HL-60 (cell line): ENCODE results near the gene AP1B1.

Experiments
- DNase-seq, 2 experiments: peaks; one replicate each; pipeline ENCODE4 v3.0.0-alpha.2; 2010 to 2020; ENCODE audit warnings: low read depth in 1 of 2, low spot score in 1 of 2
- H3K27ac ChIP-seq: fragments of 250-450 bp; sonication (Bioruptor Pico); replicated peaks from 2 replicates; pipeline ENCODE4 v1.5.1; 2020; ENCODE audit warnings: mild to moderate bottlenecking, moderate library complexity
- H3K27me3 ChIP-seq: fragments of 250-450 bp; sonication (Bioruptor Pico); 2 replicates; pipeline ENCODE4 v1.5.1; 2021; ENCODE audit warnings: mild to moderate bottlenecking, moderate library complexity; ENCODE audit not compliant: insufficient read depth, poor library complexity, severe bottlenecking
- H3K4me3 ChIP-seq: replicated peaks from 2 replicates; pipeline ENCODE4 v1.5.1; 2011; ENCODE audit warnings: mild to moderate bottlenecking, control low read depth, low read length; ENCODE audit not compliant: insufficient read depth
- GABPA ChIP-seq: IDR thresholded peaks from 2 replicates; pipeline ENCODE4 v1.6.1; 2012; ENCODE audit warnings: low read depth
- POLR2AphosphoS5 ChIP-seq: IDR thresholded peaks from 2 replicates; pipeline ENCODE4 v1.6.1; 2012; ENCODE audit warnings: low read depth
- SPI1 ChIP-seq: IDR thresholded peaks from 2 replicates; pipeline ENCODE4 v1.6.1; 2012; ENCODE audit warnings: low read depth, mild to moderate bottlenecking, borderline replicate concordance
- TF ChIP-seq, protein P1 (sequence below): IDR thresholded peaks from one replicate; pipeline ENCODE4 v1.5.1; 2011; ENCODE audit warnings: low read length, control low read depth, inconsistent platforms; ENCODE audit not compliant: insufficient read depth
- TF ChIP-seq, protein P2 (sequence below): IDR thresholded peaks from 2 replicates; pipeline ENCODE4 v1.6.1; 2012; ENCODE audit warnings: low read depth; ENCODE audit not compliant: insufficient replicate concordance

Gene AP1B1

DNA sequence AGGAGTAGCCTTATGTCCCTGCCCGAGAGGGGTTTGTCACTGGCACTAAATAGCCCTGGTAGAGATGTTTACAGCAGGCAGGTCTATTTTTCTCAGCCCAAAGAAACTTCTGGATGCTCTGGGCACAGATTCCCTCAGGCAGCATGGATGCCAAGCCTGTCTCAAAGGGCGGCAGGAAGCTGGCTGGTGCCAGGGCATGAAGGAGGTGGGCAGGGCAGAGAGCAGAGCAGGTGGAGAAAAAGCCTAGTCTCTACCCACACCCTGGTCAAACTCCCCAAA, 86.0 kb downstream of the AP1B1 start:
- no peak for DNase-seq
- no peak overlapping the region for H3K27ac ChIP-seq
- H3K4me3 ChIP-seq = no peak overlapping the region
- H3K27me3 ChIP-seq = peaks cover 8% of the 10 kb centered on the region
- TF ChIP-seq, protein P1, sequence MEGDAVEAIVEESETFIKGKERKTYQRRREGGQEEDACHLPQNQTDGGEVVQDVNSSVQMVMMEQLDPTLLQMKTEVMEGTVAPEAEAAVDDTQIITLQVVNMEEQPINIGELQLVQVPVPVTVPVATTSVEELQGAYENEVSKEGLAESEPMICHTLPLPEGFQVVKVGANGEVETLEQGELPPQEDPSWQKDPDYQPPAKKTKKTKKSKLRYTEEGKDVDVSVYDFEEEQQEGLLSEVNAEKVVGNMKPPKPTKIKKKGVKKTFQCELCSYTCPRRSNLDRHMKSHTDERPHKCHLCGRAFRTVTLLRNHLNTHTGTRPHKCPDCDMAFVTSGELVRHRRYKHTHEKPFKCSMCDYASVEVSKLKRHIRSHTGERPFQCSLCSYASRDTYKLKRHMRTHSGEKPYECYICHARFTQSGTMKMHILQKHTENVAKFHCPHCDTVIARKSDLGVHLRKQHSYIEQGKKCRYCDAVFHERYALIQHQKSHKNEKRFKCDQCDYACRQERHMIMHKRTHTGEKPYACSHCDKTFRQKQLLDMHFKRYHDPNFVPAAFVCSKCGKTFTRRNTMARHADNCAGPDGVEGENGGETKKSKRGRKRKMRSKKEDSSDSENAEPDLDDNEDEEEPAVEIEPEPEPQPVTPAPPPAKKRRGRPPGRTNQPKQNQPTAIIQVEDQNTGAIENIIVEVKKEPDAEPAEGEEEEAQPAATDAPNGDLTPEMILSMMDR = no peak
- TF ChIP-seq GABPA (no peak), POLR2AphosphoS5 (no peak), SPI1 (no peak)
- TF ChIP-seq, protein P2, sequence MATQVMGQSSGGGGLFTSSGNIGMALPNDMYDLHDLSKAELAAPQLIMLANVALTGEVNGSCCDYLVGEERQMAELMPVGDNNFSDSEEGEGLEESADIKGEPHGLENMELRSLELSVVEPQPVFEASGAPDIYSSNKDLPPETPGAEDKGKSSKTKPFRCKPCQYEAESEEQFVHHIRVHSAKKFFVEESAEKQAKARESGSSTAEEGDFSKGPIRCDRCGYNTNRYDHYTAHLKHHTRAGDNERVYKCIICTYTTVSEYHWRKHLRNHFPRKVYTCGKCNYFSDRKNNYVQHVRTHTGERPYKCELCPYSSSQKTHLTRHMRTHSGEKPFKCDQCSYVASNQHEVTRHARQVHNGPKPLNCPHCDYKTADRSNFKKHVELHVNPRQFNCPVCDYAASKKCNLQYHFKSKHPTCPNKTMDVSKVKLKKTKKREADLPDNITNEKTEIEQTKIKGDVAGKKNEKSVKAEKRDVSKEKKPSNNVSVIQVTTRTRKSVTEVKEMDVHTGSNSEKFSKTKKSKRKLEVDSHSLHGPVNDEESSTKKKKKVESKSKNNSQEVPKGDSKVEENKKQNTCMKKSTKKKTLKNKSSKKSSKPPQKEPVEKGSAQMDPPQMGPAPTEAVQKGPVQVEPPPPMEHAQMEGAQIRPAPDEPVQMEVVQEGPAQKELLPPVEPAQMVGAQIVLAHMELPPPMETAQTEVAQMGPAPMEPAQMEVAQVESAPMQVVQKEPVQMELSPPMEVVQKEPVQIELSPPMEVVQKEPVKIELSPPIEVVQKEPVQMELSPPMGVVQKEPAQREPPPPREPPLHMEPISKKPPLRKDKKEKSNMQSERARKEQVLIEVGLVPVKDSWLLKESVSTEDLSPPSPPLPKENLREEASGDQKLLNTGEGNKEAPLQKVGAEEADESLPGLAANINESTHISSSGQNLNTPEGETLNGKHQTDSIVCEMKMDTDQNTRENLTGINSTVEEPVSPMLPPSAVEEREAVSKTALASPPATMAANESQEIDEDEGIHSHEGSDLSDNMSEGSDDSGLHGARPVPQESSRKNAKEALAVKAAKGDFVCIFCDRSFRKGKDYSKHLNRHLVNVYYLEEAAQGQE = no peak

DNA sequence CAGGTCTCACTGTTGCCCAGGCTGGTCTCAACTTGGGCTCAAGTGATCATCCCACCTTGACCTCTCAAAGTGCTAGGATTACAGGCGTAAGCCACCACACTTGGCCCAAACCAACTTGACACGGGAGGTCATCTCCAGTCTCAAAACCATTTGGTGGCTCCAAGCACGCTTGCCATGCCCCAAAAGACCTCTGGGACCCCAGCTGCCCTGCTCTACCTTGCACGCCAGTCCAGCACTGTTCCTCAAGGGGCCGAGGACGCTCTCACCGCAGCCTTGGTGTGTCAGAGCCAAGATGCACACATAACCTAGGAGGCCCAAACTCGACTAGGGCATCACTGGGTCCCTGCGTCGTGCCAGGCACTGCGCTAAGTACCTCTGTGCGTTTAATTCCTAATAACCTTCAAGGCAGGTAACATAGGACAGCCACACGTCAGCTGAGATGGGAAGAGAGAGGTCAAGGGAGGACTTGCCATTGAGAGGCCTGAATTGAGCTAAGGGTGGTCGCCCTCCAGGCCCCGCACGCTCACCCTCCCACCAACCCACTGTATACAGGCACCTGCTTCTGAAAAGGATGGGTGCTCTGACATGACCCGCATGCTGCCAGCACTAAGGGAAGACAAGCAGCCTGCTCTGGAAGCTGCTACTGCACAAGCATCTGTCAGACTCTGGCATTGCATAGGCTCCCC, 86.5 kb downstream of the AP1B1 start:
- DNase-seq = no peak
- TF ChIP-seq, protein P2 = no peak
- TF ChIP-seq, protein P1 = no peak
- no peak; the same call in 1 of the 2 replicates for TF ChIP-seq POLR2AphosphoS5
- TF ChIP-seq SPI1 = no peak
- no peak for TF ChIP-seq GABPA
- H3K27ac ChIP-seq = no peak overlapping the region

DNA sequence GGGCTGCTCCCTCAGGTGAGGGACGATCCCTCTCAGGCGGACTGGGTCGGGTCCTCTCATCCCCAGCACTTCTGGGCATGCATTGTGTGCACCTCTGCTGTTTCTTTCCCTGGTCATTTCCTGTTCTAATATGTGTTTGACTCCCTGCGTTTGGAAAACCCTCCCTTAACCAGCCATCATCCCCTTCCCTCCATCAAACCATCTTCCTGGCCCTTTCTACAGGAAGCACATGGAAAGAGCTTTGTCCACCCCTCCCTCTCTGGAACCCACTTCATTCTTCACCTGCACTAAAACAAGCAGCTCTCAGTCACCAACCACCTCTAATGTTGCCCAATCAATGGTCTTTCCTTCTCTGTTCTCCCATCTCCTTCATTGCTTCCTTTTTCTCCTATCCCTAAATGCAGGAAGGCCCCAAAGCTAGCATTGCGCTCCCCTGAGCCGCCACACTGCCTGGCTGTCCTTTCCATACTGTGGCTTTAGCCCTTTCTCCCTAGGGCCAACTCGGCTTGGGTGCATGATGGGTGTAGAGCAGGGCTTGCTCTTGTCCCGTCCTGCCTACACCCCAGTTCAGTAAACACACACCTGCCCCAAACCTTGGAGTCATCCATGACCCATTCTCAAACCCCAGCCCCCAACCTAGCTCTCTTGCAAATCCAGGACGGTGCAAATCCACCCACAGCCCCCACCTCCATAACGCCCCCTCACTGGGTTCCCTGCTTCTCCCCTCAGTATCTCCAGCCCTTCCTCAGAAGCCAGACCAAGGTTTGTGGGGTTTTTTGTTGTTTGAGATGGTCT, 87.4 kb downstream of the AP1B1 start:
- TF ChIP-seq, protein P1 = no peak
- peak; percentile 37; the same call in 1 of the 2 replicates for TF ChIP-seq POLR2AphosphoS5
- Histone ChIP-seq H3K27me3 (no peaks in the 10 kb centered on the region), H3K27ac (no peak overlapping the region), H3K4me3 (no peak overlapping the region)
- no peak for DNase-seq

More for the DNA sequence above, 86.5 kb downstream of the AP1B1 start:
- peaks cover 5% of the 10 kb centered on the region for H3K27me3 ChIP-seq
- no peak overlapping the region for H3K4me3 ChIP-seq
